SKM-1 treated with dmso at 0.1 percent for 144 hours (cell line): ENCODE measurements around the gene SAP30BP.

ENCODE experiments used
- DNase-seq: peaks from one replicate; lab custom pipeline; 2025; ENCODE audit not compliant: unreplicated experiment; lab: John Stamatoyannopoulos, UW

The SAP30BP gene

GRCh38 chr17:75737133-75737962, 70.2 kb downstream of the SAP30BP start:
- no peak for DNase-seq

DNA sequence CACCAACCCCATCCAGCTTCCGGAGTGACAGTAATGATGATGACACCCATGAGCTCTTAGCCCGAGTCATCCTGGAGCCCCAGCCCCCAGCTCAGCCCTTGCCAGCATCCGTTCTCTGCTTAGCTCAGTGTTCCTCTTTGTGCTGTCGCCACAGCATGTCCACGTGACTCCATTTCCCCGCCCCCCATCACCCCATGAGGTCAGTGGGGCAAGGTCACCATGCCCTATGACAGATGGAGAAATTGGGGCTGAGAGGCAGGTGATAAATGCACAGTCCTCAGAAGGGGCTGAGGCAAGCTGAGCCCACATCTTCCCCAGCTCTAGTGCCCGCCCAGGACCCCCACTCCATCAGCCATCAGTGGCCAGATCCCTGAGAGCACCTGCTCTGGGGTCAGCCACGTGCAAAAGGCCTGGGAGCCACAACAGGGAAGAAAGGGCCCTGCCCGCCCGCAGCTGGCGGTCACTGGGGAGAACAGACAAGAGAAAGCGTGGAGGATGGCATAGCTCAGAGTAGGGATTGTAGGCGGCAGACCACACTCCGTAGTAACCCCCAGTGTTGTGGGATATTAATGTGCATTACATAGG, 71.2 kb downstream of the SAP30BP start:
- peak; percentile 97 for DNase-seq

DNA sequence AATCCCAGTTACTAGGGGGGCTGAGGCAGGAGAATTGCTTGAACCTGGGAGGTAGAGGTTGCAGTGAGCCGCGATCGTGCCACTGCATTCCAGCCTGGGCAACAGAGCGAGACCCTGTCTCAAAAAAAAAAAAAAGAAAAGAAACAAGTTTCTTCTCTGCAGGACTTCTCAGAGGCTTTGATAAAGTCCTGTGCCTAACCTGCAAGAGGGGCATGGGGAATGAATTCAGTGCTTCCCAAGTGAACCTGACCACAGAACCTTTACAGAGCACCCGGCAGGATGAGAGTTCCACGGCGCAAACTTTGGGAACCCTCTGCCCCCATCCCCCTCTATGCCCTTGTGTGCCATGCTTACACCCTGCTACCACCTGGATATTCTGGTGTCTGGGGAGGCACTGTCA, 72.0 kb downstream of the SAP30BP start:
- no peak for DNase-seq

DNA sequence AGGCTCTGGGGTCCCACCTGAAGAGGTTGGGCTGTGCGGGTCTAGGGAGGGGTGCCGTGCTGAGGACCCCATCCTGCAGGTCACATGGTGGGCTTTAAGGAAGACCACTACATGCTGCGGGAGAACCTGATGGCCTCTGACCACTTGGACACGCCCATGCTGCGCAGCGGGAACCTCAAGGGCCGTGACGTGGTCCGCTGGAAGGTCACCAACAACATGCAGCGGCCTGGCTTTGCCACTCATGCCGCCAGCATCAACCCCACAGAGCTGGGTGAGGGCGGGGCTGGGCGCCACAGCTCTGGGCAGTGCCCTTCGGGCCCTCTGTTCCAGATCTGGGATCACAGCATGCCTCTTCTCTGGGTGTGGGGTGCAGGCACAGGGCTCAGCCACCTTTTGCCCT, 72.7 kb downstream of the SAP30BP start:
- DNase-seq, result no peak

GRCh38 chr17:75740215-75740614, 73.1 kb downstream of the SAP30BP start:
- no peak for DNase-seq

GRCh38 chr17:75740631-75741077, 73.5 kb downstream of the SAP30BP start:
- DNase-seq, result no peak

DNA sequence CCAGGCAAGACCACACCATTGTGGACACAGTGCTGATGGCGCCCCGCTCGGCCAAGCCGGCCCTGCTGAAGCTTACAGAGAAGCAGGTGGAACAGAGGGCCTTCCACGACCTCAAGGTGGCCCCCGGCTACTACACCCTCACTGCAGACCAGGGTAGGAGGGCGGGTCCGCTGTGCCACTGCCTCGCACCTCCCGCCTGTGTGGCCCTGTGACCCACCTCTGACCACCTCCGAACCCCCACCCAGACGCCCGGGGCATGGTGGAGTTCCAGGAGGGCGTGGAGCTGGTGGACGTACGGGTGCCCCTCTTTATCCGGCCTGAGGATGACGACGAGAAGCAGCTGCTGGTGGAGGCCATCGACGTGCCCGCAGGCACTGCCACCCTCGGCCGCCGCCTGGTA, 75.2 kb downstream of the SAP30BP start:
- DNase-seq, result no peak

GRCh38 chr17:75743625-75744206, 76.6 kb downstream of the SAP30BP start:
- no peak for DNase-seq

DNA sequence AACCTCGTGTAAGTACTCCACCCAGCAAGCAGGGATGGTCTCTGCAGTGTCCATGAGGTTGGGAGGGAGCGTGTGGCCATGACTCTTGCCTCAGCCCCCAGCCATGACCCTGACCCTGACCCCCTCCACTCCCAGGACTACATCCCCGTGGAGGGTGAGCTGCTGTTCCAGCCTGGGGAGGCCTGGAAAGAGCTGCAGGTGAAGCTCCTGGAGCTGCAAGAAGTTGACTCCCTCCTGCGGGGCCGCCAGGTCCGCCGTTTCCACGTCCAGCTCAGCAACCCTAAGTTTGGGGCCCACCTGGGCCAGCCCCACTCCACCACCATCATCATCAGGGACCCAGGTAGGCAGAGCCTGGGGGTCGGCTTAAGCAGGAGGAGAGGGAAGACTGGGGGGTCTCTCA, 81.6 kb downstream of the SAP30BP start:
- DNase-seq, result no peak

GRCh38 chr17:75749545-75750389, 82.6 kb downstream of the SAP30BP start:
- peak; percentile 70 for DNase-seq

DNA sequence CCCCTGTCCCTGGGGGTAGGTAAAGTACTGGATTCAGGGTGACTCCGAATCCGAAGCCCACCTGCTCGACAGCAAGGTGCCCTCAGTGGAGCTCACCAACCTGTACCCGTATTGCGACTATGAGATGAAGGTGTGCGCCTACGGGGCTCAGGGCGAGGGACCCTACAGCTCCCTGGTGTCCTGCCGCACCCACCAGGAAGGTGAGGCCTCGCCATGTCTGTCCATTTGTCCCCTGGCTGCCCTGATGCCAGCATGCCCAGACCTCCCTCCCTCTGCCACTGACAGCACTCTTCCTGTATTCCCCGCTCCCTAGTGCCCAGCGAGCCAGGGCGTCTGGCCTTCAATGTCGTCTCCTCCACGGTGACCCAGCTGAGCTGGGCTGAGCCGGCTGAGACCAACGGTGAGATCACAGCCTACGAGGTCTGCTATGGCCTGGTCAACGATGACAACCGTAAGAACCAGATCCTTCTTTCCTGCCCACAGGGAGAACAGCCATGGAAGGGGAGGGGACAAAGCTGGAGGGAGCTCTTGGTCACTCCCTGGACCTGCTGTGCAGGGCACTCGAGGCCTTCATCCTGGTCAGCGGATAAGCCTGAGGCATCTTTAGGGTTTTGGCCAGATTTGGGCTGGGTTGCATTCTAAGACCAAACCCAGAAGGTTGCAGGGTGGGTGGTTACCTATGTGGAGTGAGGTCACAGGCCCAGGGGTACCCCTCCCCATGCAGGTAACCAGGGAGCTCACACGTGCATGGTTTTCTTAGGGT, 83.7 kb downstream of the SAP30BP start:
- no peak for DNase-seq

DNA sequence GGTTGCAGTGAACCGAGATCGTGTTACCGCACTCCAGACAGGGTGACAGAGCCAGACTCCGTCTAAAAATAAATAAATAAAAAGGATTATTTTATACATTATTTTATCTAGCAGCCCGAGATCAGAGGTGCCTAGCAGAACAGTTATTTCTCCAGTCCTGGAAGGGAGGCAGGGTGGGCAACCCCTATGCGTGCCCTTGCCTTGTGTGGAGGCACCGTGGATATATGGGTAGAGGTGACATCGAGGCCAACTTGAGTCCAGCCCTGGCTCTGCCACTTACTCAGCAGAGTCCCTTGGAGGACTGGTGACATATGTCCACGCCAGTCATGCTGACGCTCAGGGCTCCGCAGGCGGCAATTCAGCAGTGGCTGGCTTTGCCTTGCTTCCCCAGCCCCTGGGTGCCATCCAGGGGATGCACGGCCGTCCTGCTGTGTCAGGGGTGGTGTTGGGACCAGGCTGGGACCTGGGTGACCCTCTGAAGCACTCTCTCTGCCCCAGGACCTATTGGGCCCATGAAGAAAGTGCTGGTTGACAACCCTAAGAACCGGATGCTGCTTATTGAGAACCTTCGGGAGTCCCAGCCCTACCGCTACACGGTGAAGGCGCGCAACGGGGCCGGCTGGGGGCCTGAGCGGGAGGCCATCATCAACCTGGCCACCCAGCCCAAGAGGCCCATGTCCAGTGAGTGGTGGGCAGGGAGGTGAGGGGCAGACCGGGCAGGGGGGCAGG, 84.7 kb downstream of the SAP30BP start:
- no peak for DNase-seq

DNA sequence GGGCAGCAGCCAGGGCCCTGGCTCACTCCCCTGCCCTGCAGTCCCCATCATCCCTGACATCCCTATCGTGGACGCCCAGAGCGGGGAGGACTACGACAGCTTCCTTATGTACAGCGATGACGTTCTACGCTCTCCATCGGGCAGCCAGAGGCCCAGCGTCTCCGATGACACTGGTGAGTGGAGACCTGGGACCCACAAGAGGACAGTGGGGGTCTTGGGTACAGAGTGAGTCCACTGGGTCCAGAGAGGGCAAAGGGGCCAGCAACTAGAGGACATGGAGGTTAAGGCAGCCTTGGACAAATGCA, 85.2 kb downstream of the SAP30BP start:
- no peak for DNase-seq

DNA sequence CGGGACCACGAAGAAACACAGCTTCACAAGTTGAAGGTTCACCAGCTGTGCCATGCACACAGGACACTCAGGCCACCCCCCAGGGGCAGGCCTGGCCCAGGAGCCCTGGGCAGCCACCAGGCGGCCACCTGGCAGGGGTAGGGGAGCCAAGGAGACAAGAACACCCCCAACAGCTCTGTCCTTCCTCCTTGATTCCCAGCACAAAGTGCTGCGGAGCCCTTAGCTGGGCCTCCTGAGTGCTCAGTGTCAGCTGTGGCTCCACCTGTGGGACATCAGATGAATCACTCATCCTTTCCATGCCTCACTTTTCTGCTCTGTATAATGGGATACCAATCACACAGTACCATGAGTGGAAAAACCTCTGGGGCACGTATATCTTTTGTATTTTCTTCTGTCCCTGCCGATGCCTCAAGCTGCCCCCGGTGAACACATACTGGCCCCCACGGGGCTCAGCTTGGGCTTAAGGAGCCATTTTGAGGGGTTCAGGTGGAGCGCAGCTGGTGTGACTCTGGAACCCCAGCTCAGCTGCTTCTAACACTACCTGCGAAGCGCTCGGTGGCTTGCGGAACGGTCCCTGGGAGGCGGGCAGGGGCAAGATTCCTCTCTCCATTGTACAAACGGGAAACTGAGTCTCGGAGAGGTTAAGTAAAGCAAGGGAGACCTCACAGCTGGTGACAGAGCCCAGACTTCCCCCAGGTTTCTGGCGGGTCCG, 85.8 kb downstream of the SAP30BP start:
- DNase-seq, result no peak

GRCh38 chr17:75753514-75754377, 86.6 kb downstream of the SAP30BP start:
- DNase-seq, result peak; percentile 55

DNA sequence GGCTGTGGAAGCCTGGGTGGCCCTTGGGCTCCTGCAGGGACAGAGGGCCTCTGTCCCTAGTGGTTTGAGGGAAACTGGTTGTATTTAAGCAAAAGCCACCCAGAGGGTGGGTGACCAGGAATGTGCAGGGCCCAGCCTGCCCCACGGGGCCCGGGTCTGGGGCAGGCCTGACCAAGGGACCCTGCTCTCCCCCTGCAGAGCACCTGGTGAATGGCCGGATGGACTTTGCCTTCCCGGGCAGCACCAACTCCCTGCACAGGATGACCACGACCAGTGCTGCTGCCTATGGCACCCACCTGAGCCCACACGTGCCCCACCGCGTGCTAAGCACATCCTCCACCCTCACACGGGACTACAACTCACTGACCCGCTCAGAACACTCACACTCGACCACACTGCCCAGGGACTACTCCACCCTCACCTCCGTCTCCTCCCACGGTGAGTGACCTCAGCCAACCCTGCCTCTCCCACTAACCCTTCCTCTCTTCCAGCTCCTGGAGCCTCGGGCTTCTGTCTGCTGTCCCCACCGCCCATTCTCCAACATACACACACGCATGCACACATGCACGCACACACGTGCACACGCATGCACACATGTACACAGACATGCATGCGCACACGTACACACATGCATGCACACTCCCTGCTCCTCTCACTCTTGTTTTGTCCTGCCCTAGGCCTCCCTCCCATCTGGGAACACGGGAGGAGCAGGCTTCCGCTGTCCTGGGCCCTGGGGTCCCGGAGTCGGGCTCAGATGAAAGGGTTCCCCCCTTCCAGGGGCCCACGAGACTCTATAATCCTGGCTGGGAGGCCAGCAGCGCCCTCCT, 87.5 kb downstream of the SAP30BP start:
- no peak for DNase-seq

DNA sequence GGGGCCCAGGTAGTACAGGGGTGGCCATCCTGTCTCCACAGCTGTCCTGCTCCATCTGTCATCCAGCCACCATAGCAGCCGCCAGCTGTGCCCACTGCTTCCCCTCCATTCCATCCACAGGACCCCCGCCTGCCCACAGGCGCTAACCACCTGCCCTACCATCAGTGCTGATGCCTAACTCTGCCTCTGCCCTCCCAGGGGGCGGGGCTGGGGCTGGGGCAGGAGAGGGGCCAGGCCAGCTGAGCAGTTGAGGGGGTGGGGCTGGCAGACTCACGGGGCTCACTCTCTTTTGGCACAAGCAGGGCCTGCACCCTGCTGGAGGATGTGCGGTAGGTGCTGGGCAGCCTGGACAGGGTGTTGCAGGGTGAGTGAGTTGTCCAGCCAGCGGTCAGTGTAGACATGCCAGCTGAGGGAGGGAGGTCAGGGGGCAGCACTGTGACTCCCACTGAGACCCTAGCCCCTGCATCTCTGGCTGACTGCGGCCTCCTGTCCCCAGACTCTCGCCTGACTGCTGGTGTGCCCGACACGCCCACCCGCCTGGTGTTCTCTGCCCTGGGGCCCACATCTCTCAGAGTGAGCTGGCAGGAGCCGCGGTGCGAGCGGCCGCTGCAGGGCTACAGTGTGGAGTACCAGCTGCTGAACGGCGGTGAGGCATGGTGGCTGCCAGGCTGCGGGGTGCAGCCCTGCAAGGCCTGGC, 88.2 kb downstream of the SAP30BP start:
- DNase-seq, result no peak
